D721Med (cell line): Measurements from ENCODE around the gene B4GALT2.

Experiments used
- DNase-seq: peaks from one replicate; pipeline ENCODE4 v3.0.0; 2011; ENCODE audit warnings: low spot score; ENCODE audit not compliant: insufficient read length
- FAIRE-seq: peaks from 2 replicates; lab custom pipeline; 2011; peaks lifted over from hg19 to GRCh38; lab: Jason Lieb, UNC
- CTCF ChIP-seq: IDR thresholded peaks from 2 replicates; pipeline ENCODE4 v1.5.1; 2012; ENCODE audit warnings: mild to moderate bottlenecking, control low read depth; ENCODE audit not compliant: insufficient read depth; ENCODE audit errors: missing control alignments

Gene B4GALT2

GRCh38 chr1:44012941-44013609, 34.1 kb downstream of the B4GALT2 start:
- DNase-seq: peak; percentile 53
- FAIRE-seq: no peak
- TF ChIP-seq CTCF: no peak

- no peak for DNase-seq
- no peak for TF ChIP-seq CTCF
- no peak for FAIRE-seq
These were observed 34.9 kb downstream of the B4GALT2 start for GRCh38 chr1:44013949-44014348.

GRCh38 chr1:44014365-44015104, 35.5 kb downstream of the B4GALT2 start:
- FAIRE-seq (peak; percentile 6), DNase-seq (no peak)
- TF ChIP-seq CTCF: no peak

- no peak for DNase-seq
- FAIRE-seq: no peak
- no peak for TF ChIP-seq CTCF
These were observed 36.2 kb downstream of the B4GALT2 start for GRCh38 chr1:44015206-44015605.

GRCh38 chr1:44016041-44016889, 37.3 kb downstream of the B4GALT2 start:
- no peak for FAIRE-seq
- no peak for DNase-seq
- no peak for TF ChIP-seq CTCF

GRCh38 chr1:44016890-44017400, 37.9 kb downstream of the B4GALT2 start:
- no peak for DNase-seq
- FAIRE-seq: no peak
- no peak for TF ChIP-seq CTCF
